ENCODE measurements around the gene RDH8.

Gene RDH8

DNA sequence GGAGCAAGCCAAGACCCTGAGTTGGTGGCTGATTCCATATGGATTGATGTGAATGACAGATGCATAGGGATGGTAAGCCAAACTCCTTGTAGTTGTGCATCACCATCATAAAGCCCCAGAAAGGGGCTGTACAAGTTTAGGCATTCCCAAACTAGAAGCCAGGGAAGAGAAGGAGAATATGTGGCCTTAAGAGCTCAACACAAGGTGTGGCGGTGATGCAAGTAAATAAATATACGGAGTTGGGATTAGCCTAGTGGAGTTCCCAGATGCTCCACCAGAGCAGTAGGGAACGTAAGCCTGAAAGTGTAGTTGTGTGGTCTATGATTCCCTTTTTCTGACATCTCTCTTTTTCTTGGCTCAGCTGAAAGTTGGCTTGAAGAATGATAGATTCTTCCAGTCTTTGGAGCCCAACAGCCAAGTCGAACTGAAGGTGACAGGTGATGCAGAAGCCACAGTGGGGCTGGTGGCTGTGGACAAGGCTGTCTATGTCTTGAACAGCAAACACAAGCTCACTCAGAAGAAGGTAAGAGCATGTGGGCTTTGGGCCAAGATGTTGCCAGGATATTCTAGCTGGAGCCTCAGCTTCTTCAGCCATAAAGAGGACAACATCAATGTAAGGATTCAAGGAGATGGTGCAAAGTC lies 30.1 kb downstream of the RDH8 start:
- DNase-seq, result no peak

DNA sequence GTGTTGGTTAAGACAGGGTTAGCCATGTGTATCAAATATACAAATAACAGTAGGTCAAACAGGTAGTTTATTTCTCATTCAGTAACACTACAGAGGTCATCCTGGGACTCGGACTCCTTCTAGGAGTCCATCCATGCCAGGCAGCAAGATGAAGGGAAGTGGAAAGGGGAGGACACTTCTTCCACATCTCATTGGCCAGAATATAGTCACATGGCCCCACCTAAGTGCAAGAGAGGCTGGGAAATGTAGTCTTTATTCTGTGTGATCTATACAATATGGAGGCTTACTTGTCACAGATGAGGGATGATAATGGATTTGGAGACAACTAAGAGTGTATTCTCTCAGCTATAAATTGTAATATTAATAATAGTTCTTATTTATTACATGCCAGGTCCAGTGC lies 31.1 kb downstream of the RDH8 start:
- DNase-seq, result no peak

DNA sequence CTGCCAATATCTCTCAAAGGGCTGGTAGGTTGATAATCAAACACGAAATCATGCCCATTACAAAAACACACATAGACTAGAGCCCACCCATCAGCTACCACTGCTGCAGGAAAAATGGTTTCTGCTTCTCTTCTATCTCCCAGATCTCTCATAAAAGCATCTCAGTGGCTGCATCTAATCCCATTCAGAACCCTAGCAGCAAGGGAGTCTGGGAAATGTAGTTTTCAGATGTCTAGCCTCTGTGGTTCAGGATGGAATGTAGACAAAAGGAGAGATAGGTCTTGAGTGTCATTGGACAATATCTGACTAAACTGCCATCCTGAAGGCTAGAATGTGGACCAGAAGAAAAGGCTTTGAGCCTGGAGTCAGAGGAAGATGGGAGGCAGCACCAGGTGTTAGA lies 32.1 kb downstream of the RDH8 start:
- no peak for DNase-seq

DNA sequence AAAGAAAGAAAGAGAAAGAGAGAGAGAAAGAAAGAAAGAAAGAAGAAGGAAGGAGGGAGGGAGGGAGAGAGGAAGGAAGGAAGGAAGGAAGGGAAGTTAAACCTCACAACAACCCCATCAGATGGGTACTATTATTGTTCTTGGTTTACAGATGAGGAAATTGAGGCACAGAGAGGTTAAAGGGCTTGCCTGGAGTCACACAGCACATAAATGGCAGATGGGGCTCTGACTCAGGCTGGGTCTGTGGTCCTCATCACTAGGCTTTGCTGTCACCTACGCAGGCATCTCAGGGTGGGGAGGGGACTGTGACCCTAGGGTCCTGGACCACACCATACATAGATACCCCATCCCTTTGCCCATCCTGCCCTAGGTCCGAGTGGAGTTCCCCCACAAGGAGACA lies 36.3 kb downstream of the RDH8 start:
- DNase-seq, result no peak

DNA sequence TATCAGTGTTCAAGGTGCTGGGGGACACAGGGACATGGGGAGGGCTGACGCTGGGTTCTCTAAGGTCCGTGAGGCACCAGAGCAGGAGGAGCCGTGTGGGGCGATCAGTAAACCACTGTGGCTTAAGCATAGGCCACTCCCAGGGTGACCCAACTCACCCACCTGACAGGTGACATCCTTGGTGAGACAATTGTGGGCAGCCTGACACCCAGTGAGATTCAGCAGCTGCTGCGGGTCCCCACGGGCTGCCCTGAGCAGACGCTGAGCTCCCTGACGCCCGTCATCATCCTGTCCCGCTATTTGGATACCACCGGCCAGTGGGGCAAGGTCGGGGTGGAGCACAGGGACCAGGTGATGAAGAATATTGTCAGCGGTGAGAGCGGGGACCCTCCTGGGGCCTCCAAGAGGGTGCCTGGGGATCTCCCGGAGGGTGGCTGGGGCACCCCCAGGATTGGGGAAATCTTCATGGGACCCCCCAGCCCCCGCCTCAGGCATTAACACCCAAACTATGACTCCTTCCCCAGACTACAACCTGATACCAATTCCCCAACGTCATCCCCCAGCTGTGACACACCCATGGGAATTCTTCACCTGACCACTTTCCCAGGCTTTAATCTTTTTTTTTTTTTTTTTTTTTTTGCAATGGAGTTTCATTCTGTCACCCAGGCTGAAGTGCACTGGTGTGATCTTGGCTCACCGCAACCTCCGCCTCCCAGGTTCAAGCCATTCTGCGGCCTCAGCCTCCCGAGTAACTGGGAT lies 39.5 kb downstream of the RDH8 start:
- DNase-seq, result no peak

DNA sequence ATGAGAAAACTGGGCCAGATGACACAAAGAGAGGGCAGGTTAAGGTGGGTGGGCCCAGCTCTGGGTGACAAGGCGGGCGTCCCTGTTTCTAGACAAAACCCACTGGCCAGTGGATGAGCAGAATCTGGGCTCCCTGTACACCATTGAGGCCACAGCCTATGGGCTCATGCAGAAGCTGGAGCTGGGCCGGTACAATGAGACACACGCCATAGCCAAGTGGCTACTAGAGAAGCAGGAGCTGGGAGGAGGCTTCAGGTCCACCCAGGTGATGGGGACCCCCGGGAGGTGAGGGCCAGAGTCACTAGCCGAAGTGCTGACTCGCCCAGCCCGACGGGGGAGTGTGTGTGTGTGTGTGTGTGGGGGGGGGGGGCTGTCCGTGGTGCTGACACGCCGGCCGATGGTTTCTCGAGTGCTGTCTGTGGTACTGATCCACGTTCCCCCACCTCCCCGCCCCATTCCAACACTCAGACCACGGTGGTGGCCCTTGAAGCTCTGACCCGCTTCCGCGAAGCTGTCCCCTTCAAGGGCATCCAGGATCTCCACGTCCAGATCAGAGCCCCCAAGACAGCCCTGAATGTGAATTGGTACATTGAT lies 48.5 kb downstream of the RDH8 start:
- no peak for DNase-seq

DNA sequence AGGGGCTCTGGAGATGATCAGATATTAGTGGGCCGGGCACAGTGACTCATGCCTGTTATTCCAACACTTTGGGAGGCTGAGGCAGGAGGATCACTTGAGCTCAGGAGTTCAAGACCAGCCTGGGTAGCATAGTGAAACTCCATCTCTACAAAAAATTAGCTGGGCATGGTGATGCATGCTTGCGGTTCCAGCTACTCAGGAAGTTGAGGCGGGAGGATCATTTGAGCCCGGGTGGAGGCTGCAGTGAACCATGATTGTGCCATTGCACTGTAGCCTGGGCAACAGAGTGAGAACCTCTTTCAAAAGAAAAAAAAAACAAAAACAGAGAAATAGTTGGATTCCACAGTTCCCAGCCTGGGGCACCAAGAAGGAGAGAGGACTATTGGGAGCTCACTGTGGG lies 54.9 kb downstream of the RDH8 start:
- DNase-seq, result no peak

DNA sequence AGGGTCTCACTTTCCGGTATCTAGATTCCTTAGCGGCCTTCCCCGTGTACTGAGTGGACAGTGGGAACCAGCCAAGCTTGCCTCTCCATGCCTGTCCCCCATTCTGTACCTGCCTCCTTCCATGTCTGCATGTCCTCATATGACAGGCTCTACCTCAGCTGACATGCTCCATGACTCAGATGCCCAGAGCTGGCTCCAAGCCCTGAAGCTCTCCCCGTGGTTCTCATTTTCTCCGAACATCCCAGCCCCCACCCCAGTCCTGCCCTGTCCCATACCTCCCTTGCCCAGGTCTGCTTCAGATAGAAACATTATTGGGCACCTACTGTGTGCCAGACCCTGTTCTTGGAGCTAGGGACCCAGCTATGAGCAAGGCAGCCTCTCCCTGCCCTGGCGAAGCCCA lies 55.8 kb downstream of the RDH8 start:
- no peak for DNase-seq

DNA sequence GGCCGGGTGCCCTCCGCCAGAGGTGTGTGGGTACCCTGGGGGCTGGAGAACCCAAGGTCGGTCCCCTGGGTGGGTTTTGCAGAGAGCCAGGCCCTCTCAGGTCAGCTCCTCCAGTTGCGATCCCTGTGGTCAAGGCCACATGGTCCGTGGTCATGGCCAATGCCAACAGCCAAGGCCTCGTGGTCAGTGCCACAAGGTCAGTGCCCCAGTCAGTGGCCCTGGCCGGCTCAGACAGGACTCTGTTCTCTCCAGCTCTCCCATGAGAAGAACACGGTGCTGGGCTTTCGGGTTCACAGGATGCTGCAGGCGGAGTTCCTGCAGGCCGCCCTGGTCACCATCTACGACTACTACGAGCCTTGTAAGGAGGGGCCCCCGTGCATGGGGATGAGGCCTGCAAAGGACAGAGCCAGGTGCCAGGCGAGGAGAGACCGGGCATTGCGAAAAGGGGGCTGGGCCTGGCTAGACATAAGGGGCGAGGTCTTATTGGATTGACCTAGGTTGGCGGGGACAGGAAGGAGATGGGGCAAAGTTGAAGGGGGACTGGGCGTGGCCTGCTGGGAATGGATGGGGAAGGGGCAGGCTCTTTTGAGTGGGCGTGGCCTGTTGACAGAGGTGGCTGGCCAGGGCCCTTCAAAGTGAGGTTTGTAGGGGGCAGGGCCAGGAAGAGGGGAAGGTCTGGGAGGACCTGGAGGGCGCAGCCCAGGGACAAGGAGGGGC lies 57.6 kb downstream of the RDH8 start:
- DNase-seq, result no peak
